Measurements from ENCODE around the gene RPRD1A.

DNA sequence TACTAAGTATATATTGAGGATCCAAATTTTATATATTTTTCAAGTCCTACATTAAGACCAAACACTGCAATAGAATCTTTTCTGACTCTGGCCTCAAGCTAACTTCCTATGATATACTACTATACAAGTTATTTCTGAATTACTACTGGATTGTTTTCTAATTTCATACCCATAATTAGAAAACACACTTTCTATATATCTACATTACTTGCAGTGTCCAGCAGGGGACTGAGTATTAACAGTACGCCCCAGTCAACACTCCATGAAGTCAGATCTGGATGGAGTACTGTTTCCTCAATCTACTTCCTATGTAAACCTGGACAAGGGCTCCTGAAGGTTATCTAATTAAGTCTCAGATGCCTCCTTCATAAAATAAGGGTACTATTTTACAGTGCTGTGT is 68.4 kb downstream of the RPRD1A start:
- TF ChIP-seq POU2F2 (IDR thresholded peaks at IDR 0.05; ENCODE audit: low read depth, low read length) (no peak), POLR2A (IDR thresholded peaks at IDR 0.05; ENCODE audit: low read depth, low read length) (no peak)
